GM12878 (cell line): ENCODE data around the gene GALT. TPM values are rescaled to one million over a fixed set of nuclear protein-coding genes. Genes with fewer than 3 reads are reported as not detected.

Source experiments
- ATAC-seq: fragments of 200-7000 bp; cut with Tn5 transposase; 3 replicates; pipeline ENCODE4 v1.9.1; 2020; ENCODE audit warnings: mild to moderate bottlenecking, moderate library complexity
- BruUV-seq: library from RNA; stranded (reverse); fragments of 400-500 nt; replicated peaks from 2 replicates; lab custom pipeline; 2021; lab: Mats Ljungman, UMichigan
- CTCF ChIA-PET: fragments of 300-600 bp; sonication (Branson Sonifier 250); formaldehyde crosslinking; extraction: SDS; loops from one replicate; lab custom pipeline; 2021; ENCODE audit warnings: inconsistent platforms; lab: Yijun Ruan, JAX
- POLR2A ChIA-PET: fragments of 350-600 bp; formaldehyde crosslinking; extraction: SDS; loops from one replicate; lab custom pipeline; 2021; ENCODE audit warnings: inconsistent platforms; lab: Charles Lee
- RAD21 ChIA-PET: fragments of 300-600 bp; sonication (Branson Sonifier 250); formaldehyde crosslinking; loops from one replicate; lab custom pipeline; 2023; ENCODE audit warnings: antibody characterized with exemption; ENCODE audit not compliant: unreplicated experiment; lab: Charles Lee
- SMC1A ChIA-PET: fragments of 300-600 bp; sonication (Branson Sonifier 250); formaldehyde crosslinking; loops from one replicate; lab custom pipeline; 2023; ENCODE audit not compliant: unreplicated experiment, uncharacterized antibody; lab: Charles Lee
- DNase-seq: peaks from one replicate; pipeline ENCODE4 v3.0.0-alpha.2; 2011; ENCODE audit warnings: low read depth, low spot score
- FAIRE-seq: peaks from 3 replicates; lab custom pipeline; 2011; peaks lifted over from hg19 to GRCh38; lab: Jason Lieb, UNC
- H2AFZ ChIP-seq: 2 replicates; pipeline ENCODE4 v1.6.0; 2011; ENCODE audit warnings: low read depth, low read length, control low read depth; ENCODE audit not compliant: control insufficient read depth
- H3K27ac ChIP-seq: 2 replicates; pipeline ENCODE4 v1.5.1; 2011; ENCODE audit warnings: control low read depth; ENCODE audit not compliant: control insufficient read depth, insufficient read depth
- H3K27me3 ChIP-seq, 2 experiments: replicated peaks in 1 of 2; 2 replicates each; pipeline versions ENCODE4 v1.6.0 to v1.6.1; 2011; ENCODE audit warnings: low read length in 1 of 2; ENCODE audit not compliant: control insufficient read depth in 2 of 2, insufficient read depth in 2 of 2
- H3K36me3 ChIP-seq, 2 experiments: 2 replicates each; pipeline ENCODE4 v1.5.1; 2011; ENCODE audit warnings: low read length in 1 of 2; ENCODE audit not compliant: control insufficient read depth in 2 of 2, insufficient read depth in 2 of 2
- H3K4me1 ChIP-seq: 2 replicates; pipeline ENCODE4 v1.6.1; 2011; ENCODE audit warnings: mild to moderate bottlenecking, low read length, moderate library complexity, mixed read lengths; ENCODE audit not compliant: control insufficient read depth, insufficient read depth
- H3K4me2 ChIP-seq: 2 replicates; pipeline ENCODE4 v1.6.0; 2011; ENCODE audit warnings: control low read depth; ENCODE audit not compliant: control insufficient read depth, insufficient read depth
- H3K4me3 ChIP-seq: fragments of 200-600 bp; sonication (generic); 2 replicates; pipeline ENCODE4 v1.5.1; 2016
- H3K79me2 ChIP-seq: 2 replicates; pipeline ENCODE4 v1.6.0; 2011; ENCODE audit warnings: low read length; ENCODE audit not compliant: control insufficient read depth, insufficient read depth
- H3K9ac ChIP-seq: 2 replicates; pipeline ENCODE4 v1.8.0; 2011; ENCODE audit warnings: low read length, control low read depth, mixed read lengths; ENCODE audit not compliant: control insufficient read depth, insufficient read depth
- H3K9me3 ChIP-seq: replicated peaks from 3 replicates; pipeline ENCODE4 v1.5.1; 2011; ENCODE audit warnings: mild to moderate bottlenecking, low read length; ENCODE audit not compliant: control insufficient read depth, insufficient read depth
- H4K20me1 ChIP-seq: 2 replicates; pipeline ENCODE4 v1.6.0; 2011; ENCODE audit not compliant: control insufficient read depth, insufficient read depth
- BCL11A ChIP-seq: IDR thresholded peaks from 2 replicates; pipeline ENCODE4 v1.6.1; 2011; ENCODE audit warnings: low read depth, low read length
- CBFB ChIP-seq: IDR thresholded peaks from 2 replicates; pipeline ENCODE4 v1.6.1; 2016; ENCODE audit warnings: antibody characterized with exemption, low read depth
- EED ChIP-seq: sonication (generic); IDR thresholded peaks from 2 replicates; pipeline ENCODE4 v1.6.1; 2016; ENCODE audit warnings: antibody characterized with exemption, low read depth
- EZH2 ChIP-seq: IDR thresholded peaks from 2 replicates; pipeline ENCODE4 v1.6.1; 2012; ENCODE audit warnings: low read depth, mild to moderate bottlenecking, control low read depth, inconsistent platforms, low read length, borderline replicate concordance; ENCODE audit not compliant: control insufficient read depth
- NFIC ChIP-seq: IDR thresholded peaks from 2 replicates; pipeline ENCODE4 v1.6.1; 2012; ENCODE audit warnings: low read depth, mild to moderate bottlenecking, inconsistent platforms, low read length, moderate library complexity
- SUZ12 ChIP-seq: fragments of 200-600 bp; sonication (generic); IDR thresholded peaks from one replicate; pipeline ENCODE4 v1.6.1; 2018; ENCODE audit warnings: antibody characterized with exemption, mild to moderate bottlenecking; ENCODE audit not compliant: unreplicated experiment
- WGBS: methylation state at CpG from one replicate; pipeline ENCODE4 v1.1.6; 2016; ENCODE audit warnings: low lambda C conversion rate; ENCODE audit not compliant: insufficient replicate concordance, insufficient coverage; ENCODE audit errors: missing lambda C conversion rate; 5-methylcytosine and 5-hydroxymethylcytosine counted together
- in situ Hi-C: fragments of 300-500 bp; cut with MboI; formaldehyde crosslinking; loops from 9 replicates; pipeline ENCODE4 v1.14.3; 2018; ENCODE audit warnings: mixed read lengths
- intact Hi-C: fragments of 100-400 bp; cut with micrococcal nuclease; formaldehyde crosslinking; loops from one replicate; pipeline ENCODE4 v1.14.2; 2022; ENCODE audit not compliant: unreplicated experiment
- polyA plus RNA-seq, 11 experiments: library from polyadenylated mRNA; depleted of rRNA in 4 of 11; unstranded in 6 of 11; stranded (reverse) in 5 of 11; fragments of >200 nt; fragmentation: Nextera tagmentation in 4 of 11; fragmentation: Illumina TruSeq in 1 of 11; extraction: Ambion mirVana in 4 of 11; extraction: Trizol in 1 of 11; gene quantifications; 1 replicate in 1 of 11; 2 replicates in 10 of 11; pipeline versions ENCODE4 v1.2.1 to v1.2.3, GENCODE V29; 2011 to 2016; ENCODE audit warnings: inconsistent platforms in 2 of 11, missing spikeins in 2 of 11, low read depth in 1 of 11
- total RNA-seq, 4 experiments: library from RNA; depleted of rRNA in 3 of 4; stranded (reverse); fragments of >200 nt in 3 of 4; fragmentation: Illumina TruSeq in 1 of 4; extraction: Trizol in 1 of 4; gene quantifications; 2 replicates each; pipeline versions ENCODE4 v1.2.1 to v1.2.3, GENCODE V29; 2013 to 2021

The GALT gene
- total and polyA plus RNA-seq, 10 of the 15 experiments (the other 5 are each of a cell fraction or from before 2014, with no cell fraction given): 9.3 to 34.1 (median 26.9) TPM

- no peaks in the 10 kb centered on the region for H3K9me3 ChIP-seq
- ATAC-seq (no peak), DNase-seq (no peak), FAIRE-seq (no peak)
- ChIA-PET SMC1A (interaction anchor here (0.6 kb wide), 1 partner anchor 10 kb away, joined by 3 read pairs; no protein-coding TSS in a partner anchor), CTCF (no interaction called here), RAD21 (no interaction called here), POLR2A (no interaction called here)
- H3K27me3 ChIP-seq: peaks cover 14 to 22% of the 10 kb centered on the region in 2 experiments
- 0 out of 2 replicates have a peak overlapping the region, but pooled peaks have one; percentile 71 for H3K4me2 ChIP-seq
- 18% methylated on average over 20 of the region's 20 CpGs for WGBS
- no peaks in the 10 kb centered on the region for H3K79me2 ChIP-seq
- no peak overlapping the region for H3K27ac ChIP-seq
- in situ Hi-C loops: no loop called here
- no peaks in the 10 kb centered on the region; the same call in 1 of the 2 replicates for H4K20me1 ChIP-seq
- intact Hi-C loops: no loop called here
- peaks cover 4% of the 10 kb centered on the region; the same call in 1 of the 2 replicates for H3K4me1 ChIP-seq
- TF ChIP-seq SUZ12: peak; percentile 35
- 0 out of 2 replicates have a peak, but pooled peaks have one; percentile 19 for TF ChIP-seq EZH2
- no peak for TF ChIP-seq EED
- no peak for TF ChIP-seq BCL11A
- no peak for TF ChIP-seq CBFB
- TF ChIP-seq NFIC: no peak
- BruUV-seq: no TSS peak
- no peak overlapping the region; the same call in 1 of the 2 replicates for H3K4me3 ChIP-seq
- H3K9ac ChIP-seq: no peak overlapping the region
- H3K36me3 ChIP-seq: no peaks in the 10 kb centered on the region
- H2AFZ ChIP-seq: no peak overlapping the region
Observed at GRCh38 chr9:34627716-34628655, 18.5 kb upstream of the GALT start.
